Activated effector memory CD4-positive, alpha-beta T cell treated with anti-CD3 and anti-CD28 coated beads, Interleukin-2, amount 50 U/mL, for 16 hours (primary cell): Measurements from ENCODE around the gene PLCH1.

Experiments
- DNase-seq: peaks from one replicate; pipeline ENCODE4 v3.0.0-alpha.2; 2020

Gene PLCH1

DNA sequence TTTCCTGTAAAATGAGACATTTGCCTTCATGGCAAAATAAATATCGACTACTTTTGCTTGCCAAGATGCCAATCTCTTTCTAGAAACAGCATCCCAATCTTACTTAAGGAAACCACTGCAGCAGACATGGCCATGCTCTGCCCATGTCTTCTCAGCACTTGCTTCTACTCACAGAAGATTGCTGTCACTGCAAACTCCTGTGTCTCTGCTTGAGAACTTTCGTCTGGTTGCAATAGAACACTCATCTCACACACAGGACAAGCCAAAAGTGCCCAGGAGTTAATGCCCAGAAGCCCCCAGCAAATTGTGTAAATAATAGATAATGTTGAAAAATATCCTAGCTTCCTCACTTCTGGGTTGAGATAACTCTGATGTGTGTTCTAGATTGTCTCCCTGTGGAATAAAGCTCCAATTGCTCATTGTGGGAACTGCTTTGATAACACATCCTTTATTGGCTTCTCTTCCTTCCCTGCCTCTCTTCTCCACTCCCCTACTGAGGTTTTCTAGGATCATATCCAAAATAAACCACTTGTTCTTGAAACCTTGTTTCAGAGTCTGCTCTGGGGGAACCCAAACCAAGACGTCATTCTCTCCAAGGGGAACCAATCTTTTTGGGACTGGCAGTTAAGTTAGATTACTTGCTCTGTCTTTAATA is 295.1 kb downstream of the PLCH1 start:
- no peak for DNase-seq

DNA sequence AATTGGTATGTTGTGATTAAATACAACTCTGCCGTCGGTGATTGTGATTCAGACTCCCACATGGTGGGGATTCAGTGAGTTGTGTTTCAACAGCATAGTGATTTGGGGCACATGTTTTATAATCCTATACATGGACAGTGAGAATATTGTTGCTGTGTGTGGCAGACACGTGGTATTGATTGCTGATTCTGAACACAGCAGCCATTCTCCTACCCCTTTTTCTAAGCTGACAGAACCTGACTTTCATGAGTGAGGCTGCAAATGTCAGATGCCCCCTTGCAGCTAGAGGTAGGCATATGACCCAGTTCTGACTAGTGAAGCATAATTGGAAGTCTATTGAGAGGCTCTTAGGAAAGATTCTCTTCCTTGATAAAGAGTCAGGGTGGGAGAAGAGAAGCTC is 296.3 kb downstream of the PLCH1 start:
- no peak for DNase-seq

DNA sequence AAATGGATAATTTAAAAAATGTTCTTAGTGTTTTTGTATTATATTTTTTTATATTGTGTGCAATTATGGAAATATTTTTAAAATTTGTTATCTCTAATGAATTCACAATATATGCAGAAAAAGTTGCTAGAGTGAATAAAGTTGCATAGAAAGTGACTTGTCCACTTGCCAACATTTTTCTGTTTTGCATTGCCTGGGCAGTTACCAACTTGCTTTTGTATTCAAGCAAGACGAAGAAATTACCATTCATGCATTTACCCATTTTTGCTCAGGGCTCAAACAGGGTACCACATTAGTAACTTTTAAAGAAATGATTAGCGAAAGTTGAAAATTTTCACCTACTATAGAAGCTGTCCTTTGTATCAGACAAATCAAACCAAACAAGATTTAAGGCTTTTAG is 298.5 kb downstream of the PLCH1 start:
- DNase-seq: no peak

DNA sequence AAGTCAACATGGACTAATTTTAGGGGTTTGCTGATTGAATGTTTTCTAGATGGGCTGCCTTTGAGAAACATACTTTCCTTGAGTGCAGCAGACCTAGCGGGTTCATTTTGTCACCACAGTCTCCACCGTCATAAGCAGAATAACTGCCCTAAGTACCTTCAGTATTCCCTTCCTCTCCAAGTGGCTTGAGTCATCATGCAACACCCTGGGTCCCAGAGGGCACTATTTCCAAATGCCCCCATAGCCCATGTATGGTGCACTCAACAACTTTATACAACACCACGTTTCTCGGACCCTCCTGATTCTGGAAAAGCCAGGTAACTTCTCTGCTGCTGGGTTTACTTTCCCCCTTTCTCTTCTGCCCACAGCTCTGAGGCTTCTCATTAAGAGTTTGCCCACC is 300.1 kb downstream of the PLCH1 start:
- DNase-seq: no peak

DNA sequence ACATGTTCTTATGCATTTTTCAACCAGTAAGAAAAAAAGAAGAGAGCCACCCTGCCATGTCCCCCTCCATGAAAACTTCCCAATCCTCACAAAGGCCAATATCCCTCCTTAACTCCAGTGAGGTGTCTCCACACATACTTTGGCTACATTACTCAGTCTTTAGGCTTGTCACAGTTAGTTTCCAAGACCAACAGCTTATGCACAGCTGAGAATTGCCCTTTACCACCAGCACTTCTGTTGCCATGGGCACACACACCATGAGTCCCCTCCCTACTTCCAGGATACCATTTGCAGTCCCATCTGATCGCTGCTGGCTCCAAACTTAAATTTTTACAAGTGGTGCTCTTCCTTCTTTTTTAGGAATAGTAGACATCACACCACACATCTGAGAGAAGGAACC is 301.1 kb downstream of the PLCH1 start:
- DNase-seq: no peak

DNA sequence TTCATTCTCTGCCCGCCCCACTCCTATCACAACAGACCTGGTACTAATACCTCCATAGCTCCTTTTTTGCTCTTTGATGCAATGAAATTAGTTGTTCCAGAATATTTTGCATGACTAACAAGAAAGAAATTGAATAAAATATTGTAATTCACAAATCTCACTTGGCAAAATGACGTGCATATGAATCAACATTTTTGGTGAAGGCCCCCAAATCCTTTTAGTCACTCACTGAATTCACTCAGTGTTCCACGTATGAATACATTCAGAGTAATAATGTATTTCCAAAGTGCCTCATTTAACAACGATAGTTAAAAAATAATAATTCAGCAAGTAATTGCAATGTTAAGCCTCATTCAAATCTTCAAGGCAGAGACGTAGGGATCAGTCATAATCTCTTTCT is 302.8 kb downstream of the PLCH1 start:
- no peak for DNase-seq

DNA sequence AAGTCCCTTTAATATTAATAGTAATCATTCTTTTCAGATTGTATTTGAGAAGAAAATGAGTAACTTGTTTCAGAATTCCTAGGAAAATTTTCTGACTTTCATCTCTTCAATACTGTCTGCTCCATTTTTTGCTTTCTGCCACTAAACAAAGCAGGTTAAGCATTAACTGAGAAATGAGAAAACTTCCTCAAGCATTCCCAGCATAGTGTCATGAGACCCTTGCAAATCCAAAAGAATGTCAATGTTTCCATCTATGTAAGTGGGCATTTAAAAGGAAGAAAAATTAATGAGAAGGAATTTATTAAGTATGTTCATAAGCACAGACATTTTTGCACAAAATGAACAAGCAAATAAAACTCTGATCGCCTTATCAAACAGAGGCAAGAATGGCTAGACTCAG is 303.4 kb downstream of the PLCH1 start:
- no peak for DNase-seq

DNA sequence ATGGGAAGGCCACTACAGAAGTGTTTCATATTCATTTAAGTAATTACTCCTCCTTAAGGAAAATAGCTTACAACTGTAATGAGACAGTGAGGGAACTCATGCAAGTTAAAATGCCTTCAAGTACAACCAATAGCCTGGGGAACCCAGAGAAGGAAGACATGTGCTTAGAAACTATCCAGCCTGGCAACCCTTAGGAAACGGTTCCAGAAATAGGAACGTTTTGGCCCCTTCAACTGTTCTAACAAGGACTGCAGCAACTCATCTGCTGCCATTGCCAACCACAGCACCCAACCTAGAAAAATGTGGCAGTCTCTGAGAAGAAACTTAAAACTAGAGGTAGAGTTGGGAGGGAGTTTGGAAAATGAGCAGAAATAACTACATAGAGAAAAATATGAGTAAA is 303.8 kb downstream of the PLCH1 start:
- DNase-seq: no peak

DNA sequence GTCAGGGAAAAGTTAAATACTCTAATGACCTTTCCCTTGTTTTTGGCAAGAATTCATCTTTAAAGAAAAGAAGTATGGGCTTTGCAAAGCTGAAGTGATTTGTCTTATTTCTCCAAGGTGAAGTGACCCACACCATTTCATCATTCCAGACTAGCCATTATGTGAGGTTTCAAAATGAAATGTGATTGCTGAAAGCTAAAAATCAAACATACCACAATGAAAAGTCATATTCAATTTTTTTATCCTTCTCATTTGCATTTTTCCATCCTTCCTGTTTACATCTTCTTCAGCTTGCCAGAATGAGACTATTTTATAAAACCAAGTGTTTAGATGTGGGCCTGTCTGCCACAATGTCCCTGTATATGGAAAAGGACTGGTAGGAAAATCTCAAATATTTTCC is 309.1 kb downstream of the PLCH1 start:
- DNase-seq: no peak

DNA sequence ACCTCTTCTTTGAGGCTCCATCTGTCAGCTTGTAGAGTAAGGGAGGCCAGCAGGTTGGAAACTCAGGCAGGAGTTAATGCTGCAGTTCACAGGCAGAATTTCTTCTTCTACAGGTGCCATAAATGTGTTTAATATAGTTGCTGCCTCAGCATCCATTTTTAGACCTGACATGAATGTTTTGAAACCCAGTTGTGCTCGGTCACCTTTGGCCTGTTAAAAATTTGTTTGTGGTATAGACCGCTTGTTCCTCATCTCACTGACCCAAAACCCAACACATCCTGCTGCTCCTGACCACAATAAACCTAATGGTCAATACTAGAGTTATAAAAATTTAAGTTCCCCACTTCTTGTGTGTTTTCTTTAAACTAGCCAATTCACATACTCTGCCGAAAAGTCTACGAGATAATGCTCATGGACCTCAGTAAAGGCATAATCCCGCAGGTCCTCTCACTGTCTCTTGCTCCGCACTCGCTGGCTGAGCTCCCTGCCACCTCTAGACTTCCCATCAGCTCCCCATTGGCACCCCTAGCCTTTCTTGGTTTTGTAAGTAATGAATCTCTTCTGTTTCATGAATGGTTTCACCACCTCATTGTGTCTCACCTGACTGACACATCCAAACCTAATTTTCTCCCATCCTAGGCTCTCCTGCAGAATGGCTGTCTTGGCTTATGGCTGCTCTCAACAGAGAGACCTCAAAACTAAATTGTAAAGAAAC is 312.9 kb downstream of the PLCH1 start:
- no peak for DNase-seq

DNA sequence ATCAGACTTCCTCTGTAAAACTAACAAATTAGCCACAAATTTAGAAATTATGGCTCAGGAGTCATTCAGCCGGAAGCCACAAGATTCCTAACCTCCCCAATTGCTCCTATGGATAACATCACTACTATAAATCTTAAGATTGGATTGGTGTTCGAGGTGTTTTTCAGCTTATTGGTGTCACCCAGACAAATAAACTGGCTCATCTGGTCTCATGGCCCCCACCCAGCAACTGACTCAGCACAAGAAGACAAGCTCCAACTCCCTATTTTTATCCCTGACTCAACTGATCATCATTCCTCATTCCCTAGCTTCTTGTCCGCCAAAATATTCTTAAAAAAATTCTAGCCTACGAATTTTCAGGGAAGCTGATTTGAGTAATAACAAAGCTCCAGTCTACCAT is 316.3 kb downstream of the PLCH1 start:
- DNase-seq: no peak

DNA sequence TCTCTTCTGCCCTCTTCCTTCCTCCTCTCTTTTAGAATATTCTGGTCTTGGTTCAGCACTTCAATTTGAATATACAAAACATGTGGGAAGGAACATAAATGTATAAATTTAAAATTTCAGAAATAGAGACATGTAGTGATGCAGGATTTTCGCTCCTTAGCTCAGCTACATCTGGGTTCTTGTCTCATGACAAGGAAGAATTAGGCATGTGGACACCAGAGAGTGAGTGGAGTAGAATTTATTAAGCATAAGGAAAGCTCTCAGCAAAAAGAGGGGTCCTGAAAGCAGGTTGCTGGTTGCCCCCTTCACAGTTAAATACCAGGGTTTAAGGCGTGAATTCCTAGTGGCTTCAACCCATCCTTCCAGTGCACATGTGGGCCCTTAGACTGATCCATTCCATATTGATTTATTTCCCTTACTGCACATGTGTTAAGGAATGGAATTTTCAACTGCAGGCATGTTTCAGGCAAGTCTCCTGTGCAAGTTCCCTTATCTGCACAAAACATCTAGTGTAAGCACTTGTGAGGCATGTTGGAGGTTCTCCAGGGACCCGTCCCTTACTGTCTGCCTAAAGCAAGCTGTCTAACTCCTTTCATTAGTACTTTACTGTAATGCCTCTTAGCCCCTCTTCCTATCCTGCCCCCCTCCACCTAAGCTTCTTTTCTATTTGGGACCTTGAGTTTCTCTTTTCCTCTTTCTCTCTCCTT is 318.2 kb downstream of the PLCH1 start:
- no peak for DNase-seq

DNA sequence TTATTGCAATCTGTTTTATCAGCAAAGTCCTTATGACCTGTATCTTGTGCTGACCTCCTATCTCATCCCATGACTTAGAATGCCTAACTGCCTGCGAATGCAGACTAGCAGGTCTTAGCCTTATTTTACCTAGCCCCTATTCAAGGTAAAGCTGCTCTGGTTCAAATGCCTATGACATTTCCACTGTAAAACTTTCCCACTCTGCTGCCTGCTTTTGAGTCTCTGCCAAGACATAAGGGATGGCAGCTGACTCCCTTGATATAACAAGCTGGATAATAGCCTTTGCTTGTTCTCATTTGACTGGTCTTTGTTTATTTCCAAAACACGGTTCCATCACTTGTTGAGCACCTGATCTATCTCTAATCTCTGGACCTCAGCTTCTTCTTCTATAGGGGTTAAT is 319.5 kb downstream of the PLCH1 start:
- no peak for DNase-seq

DNA sequence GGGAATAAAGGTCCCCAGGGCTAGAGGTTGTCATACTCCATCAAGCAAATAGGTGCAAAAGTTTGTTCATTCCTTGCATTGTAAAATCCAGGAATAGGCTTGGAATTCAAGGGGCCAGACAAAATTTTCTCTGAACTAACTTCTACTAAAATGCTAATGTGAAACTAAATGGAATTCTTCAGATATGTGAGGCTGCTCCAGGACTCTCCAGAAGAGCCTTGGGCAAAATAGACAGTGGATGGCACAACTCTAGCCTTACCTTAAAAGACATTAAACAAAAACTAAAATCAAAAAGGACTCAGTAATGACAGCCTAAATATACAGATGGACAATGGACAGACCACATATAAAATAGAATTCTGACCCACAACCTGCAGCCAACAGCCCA is 320.6 kb downstream of the PLCH1 start:
- DNase-seq: no peak

DNA sequence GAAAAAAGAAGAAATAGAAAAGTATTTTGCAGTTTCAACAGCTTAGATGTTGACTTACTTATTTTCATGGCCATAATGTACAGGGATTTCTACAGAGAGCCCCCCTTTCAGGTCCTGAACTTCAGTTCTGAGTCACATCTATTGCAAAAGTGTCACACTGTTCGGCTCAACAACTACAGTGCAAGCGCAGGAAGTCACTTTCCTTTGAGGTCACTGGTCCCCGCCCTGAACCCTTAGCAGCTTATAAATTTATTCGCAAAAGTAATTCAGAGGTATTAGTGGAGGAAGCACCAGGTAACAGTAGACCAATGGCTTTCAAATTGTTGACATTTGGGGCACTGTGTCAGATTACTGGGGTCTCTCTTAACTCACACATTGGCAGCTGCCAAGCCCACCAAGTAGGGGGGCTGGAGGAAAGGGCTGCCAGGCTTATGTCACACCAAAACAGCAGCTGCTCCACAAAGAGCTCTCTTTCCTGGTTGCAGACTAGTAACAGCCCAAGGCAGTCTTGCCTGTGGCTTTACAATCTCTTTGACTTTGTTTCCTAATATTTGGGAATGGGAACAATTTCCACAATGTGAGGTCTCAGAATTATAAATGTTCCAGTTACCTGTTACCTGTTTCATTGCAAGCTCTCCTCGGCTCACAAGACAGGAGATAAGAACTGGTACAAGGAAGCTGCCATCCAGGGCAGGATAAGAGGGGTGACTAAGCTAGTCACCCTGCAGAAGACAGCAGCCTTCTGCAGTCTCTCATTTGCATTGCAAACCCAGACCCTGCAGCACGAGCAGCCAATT is 321.1 kb downstream of the PLCH1 start:
- no peak for DNase-seq

DNA sequence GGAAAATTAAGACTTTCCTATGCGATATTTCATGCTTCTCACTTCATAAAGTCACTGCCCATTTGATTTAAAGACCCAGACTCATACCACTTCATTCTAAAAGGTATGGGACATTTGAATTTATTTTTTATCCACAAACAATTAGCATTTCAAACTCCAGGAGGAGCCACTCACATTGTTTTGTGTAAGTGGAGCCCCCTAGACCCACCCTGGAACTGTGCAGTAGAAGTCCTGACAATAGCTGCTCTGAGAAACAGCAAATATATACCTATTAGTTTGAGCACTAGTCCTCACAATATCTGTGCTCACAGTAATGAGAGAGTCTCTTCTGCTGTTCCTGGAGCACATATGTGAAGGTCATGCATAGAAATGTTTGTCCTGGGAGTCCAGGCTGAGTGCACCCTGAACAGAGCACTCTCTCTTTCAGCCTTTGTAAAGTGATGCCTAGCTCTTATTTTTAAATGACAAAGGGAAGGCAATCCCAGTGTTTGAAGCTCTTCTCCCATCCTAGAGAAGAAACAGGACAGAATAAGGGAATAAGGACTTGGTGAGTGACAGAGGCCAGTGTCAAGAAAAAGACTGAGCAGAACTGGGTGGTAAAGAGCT is 323.9 kb downstream of the PLCH1 start:
- DNase-seq: no peak

DNA sequence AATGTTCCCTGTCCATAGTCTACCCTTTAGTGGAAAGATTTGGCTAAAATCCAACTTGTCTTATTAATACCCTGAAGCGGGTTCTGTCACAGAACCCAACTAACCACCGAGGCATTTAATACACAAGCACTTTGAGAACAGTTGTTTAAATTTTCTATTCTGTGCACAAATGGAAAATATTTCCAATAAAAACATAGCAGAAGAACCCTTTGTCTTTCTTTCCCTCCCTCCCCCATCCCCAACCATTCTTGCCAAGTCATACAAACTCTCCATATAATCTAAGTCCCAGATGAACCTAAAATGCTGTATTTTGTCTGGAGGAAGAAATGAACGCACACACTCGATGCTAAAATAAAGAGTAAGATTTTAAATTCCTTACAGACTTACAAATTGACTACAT is 324.5 kb downstream of the PLCH1 start:
- no peak for DNase-seq

DNA sequence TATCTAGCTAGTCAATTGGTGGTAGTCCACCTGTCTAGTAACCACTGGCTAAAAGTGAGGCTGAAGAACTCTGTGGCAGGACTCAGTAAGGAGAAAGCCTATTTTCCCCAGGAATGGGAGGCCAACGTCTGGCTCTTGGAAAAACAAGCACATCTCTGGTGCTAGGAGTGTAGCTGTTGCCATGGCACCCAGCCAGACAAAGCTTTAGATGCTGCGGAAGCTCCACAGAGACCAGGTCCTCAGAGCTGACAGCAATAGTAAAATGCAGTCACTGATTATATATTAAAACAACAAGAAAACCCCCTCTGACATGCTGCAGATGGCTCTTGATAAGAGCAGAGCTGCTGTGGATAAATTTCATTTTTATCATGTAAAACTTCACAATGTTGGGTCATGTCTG is 326.5 kb downstream of the PLCH1 start:
- DNase-seq: no peak

DNA sequence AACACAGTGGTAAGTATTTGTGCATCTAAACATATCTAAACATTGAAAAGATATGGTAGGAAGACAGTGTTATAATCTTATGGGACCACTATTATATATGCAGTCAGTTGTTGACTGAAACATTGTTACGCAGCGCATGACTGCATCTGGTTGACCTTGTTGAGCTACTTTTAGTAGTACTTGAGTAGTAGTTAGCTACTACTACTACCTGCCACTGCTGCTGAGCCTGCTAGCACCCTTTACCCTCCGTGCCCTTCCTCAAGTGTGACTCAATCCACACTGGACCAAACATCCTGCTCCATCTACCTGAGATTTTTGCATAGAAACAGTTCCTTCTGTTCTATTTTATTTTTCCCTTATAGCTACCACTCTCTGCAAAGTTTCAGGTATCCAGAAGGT is 327.8 kb downstream of the PLCH1 start:
- no peak for DNase-seq

DNA sequence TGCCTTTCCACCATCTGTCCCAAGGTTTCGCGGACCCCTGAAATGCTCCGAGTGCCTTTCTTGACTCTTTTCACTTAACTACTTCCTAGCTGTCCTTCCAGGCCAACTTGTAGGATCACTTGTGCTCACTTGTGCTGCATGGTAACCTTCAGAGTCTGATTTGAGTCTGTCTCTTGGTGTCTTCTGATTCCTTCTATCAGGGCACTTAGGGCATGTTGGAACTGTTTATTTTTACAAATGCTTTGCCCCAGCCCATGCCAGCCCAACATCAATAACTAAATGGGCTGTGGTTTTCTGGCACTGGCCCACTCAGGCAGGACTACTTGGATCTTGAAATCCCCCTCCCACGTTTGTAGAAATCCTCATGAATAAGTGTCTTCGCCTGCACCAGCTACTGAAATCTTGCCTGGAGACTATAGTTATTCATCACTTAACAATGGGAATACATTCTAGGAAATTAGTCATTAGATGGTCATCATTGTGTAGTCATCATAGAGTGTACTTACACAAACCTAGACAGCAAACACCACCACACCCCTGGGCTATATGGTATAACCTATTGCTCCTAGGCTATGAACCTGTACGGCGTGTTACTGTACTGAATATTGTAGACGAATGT is 328.3 kb downstream of the PLCH1 start:
- no peak for DNase-seq

DNA sequence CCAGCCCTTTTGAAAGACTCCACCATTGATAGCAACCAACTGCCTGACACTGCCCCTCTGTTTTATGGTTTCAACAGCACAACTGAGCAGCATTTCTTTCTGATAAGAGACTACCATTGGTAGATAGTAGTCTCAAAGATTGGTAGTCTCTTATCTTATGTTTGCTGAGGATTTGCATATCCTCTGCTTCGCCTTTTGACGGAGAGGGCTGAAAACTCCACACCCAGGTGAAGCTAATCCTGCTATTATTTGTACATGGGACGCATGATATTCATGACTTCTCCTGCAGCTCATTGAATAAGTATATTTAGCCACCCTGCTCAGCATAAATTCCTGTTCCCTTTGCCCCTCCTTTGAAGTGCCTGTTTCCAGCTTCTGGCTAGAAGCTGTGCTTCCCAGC is 332.0 kb downstream of the PLCH1 start:
- no peak for DNase-seq

DNA sequence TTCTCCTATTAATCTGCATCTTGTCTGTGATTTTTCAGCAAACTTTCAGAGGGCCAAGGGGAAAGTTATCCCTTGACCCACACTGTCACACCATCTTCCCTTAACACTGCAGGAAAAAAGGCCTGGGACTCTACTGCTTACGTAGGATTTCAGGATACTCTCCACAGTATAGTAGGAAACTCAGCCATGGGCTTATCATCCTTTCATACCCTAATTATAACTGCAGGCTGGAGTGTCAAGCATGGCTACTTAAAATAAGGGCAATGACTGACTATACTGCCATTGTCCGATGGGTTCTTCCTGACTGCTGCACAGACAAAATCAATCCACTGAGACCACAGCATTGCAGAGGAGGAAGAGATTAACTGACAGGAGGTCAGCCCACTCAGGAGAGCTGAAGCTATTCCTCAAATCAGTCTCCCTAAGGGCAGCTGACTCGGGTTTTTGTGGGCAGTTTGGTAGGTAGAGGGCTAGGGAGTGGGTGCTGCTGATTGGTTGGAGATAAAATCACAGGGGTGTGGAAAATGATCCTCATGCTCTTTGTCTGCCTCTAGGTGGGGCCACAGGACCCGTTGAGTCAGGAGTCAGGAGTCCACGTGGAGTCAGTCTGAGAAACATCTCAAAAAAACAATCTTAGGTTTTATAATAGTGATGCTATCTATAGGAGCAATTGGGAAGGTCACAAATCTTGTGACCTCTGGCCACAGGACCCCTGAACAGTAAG is 333.2 kb downstream of the PLCH1 start:
- no peak for DNase-seq
